H9 (cell line): Measurements from ENCODE around the gene SYNPO2L. TPM values are rescaled to one million over a fixed set of nuclear protein-coding genes. Genes with fewer than 3 reads are reported as not detected.
"Not testable (repeated sequence)": the region's sequence is repeated elsewhere in the genome, so short reads cannot be mapped to it uniquely, and the experiment has no call there.

Experiments
- DNase-seq: peaks from one replicate; pipeline ENCODE4 v3.0.0-alpha.2; 2017
- H2AFZ ChIP-seq: one replicate; pipeline ENCODE4 v1.6.1; 2013; ENCODE audit warnings: mild to moderate bottlenecking, low read length, control low read depth, moderate library complexity
- H2AK5ac ChIP-seq: 2 replicates; pipeline ENCODE4 v1.6.1; 2013; ENCODE audit warnings: low read length, control low read depth, mixed read lengths; ENCODE audit not compliant: insufficient read length
- H2BK120ac ChIP-seq: one replicate; pipeline ENCODE4 v1.6.1; 2013; ENCODE audit warnings: low read depth, mild to moderate bottlenecking, low read length, control low read depth, inconsistent platforms; ENCODE audit not compliant: poor library complexity, severe bottlenecking
- H2BK12ac ChIP-seq: 2 replicates; pipeline ENCODE4 v1.6.1; 2013; ENCODE audit warnings: low read length, control low read depth, mixed read lengths, low read depth; ENCODE audit not compliant: insufficient read length
- H2BK15ac ChIP-seq: 2 replicates; pipeline ENCODE4 v1.6.1; 2013; ENCODE audit warnings: low read depth, low read length, control low read depth
- H2BK20ac ChIP-seq: one replicate; pipeline ENCODE4 v1.6.1; 2013; ENCODE audit warnings: low read depth, mild to moderate bottlenecking, low read length, control low read depth, inconsistent platforms; ENCODE audit not compliant: poor library complexity, severe bottlenecking
- H2BK5ac ChIP-seq: 2 replicates; pipeline ENCODE4 v1.6.1; 2013; ENCODE audit warnings: low read length, control low read depth, mixed read lengths; ENCODE audit not compliant: insufficient read length
- H3K14ac ChIP-seq: 2 replicates; pipeline ENCODE4 v1.6.1; 2013; ENCODE audit warnings: low read length, control low read depth; ENCODE audit not compliant: insufficient read depth
- H3K18ac ChIP-seq: 2 replicates; pipeline ENCODE4 v1.6.1; 2013; ENCODE audit warnings: low read depth, mild to moderate bottlenecking, mixed read lengths, low read length, control low read depth; ENCODE audit not compliant: insufficient read length
- H3K23ac ChIP-seq: 2 replicates; pipeline ENCODE4 v1.6.1; 2013; ENCODE audit warnings: low read length, control low read depth, mixed read lengths, low read depth; ENCODE audit not compliant: insufficient read length
- H3K23me2 ChIP-seq: 2 replicates; pipeline ENCODE4 v1.6.1; 2013; ENCODE audit warnings: low read depth, mild to moderate bottlenecking, mixed read lengths, low read length, control low read depth; ENCODE audit not compliant: insufficient read length, poor library complexity, severe bottlenecking
- H3K27ac ChIP-seq: 2 replicates; pipeline ENCODE4 v1.5.1; 2013; ENCODE audit warnings: low read length, control low read depth, mixed read lengths, low read depth; ENCODE audit not compliant: insufficient read length
- H3K27me3 ChIP-seq: 2 replicates; pipeline ENCODE4 v1.6.1; 2013; ENCODE audit warnings: low read length, control low read depth, inconsistent platforms; ENCODE audit not compliant: insufficient read depth
- H3K4ac ChIP-seq: 2 replicates; pipeline ENCODE4 v1.6.1; 2013; ENCODE audit warnings: low read depth, mild to moderate bottlenecking, control low read depth, inconsistent platforms, low read length, moderate library complexity
- H3K4me1 ChIP-seq: 2 replicates; pipeline ENCODE4 v1.6.1; 2013; ENCODE audit warnings: low read length, control low read depth, inconsistent platforms; ENCODE audit not compliant: insufficient read depth
- H3K4me2 ChIP-seq: 2 replicates; pipeline ENCODE4 v1.6.1; 2013; ENCODE audit warnings: low read length, control low read depth, mixed read lengths; ENCODE audit not compliant: insufficient read length, insufficient read depth
- H3K56ac ChIP-seq: 2 replicates; pipeline ENCODE4 v1.6.1; 2013; ENCODE audit warnings: low read depth, mild to moderate bottlenecking, mixed read lengths, low read length, control low read depth; ENCODE audit not compliant: insufficient read length
- H3K79me1 ChIP-seq: 2 replicates; pipeline ENCODE4 v1.6.1; 2013; ENCODE audit warnings: low read depth, mild to moderate bottlenecking, moderate library complexity, low read length, control low read depth, inconsistent platforms; ENCODE audit not compliant: insufficient read depth, poor library complexity, severe bottlenecking
- H3K79me2 ChIP-seq: 2 replicates; pipeline ENCODE4 v1.6.1; 2013; ENCODE audit warnings: low read length, control low read depth, inconsistent platforms; ENCODE audit not compliant: insufficient read depth
- H3K9ac ChIP-seq: 2 replicates; pipeline ENCODE4 v1.6.1; 2013; ENCODE audit warnings: low read length, control low read depth, mixed read lengths; ENCODE audit not compliant: insufficient read length; ENCODE audit errors: extremely low read depth
- H3K9me3 ChIP-seq: one replicate; pipeline ENCODE4 v1.6.1; 2013; ENCODE audit warnings: low read depth, low read length, inconsistent platforms; ENCODE audit not compliant: control insufficient read depth
- H3T11ph ChIP-seq: one replicate; pipeline ENCODE4 v1.6.1; 2013; ENCODE audit warnings: mild to moderate bottlenecking, low read length, control low read depth, inconsistent platforms
- H4K20me1 ChIP-seq: one replicate; pipeline ENCODE4 v1.6.1; 2013; ENCODE audit not compliant: control insufficient read depth, insufficient read length, insufficient read depth
- H4K5ac ChIP-seq: 2 replicates; pipeline ENCODE4 v1.6.1; 2013; ENCODE audit warnings: low read depth, mild to moderate bottlenecking, mixed read lengths, low read length, control low read depth; ENCODE audit not compliant: insufficient read length
- H4K8ac ChIP-seq: replicated peaks from 2 replicates; pipeline ENCODE4 v1.6.1; 2013; ENCODE audit warnings: low read length, control low read depth, mixed read lengths, low read depth; ENCODE audit not compliant: insufficient read length
- H4K91ac ChIP-seq: 2 replicates; pipeline ENCODE4 v1.6.1; 2013; ENCODE audit warnings: low read depth, mild to moderate bottlenecking, moderate library complexity, mixed read lengths, low read length, control low read depth; ENCODE audit not compliant: insufficient read length
- H3K27ac Mint-ChIP-seq, 3 experiments: 2 replicates in 2 of 3; 3 replicates in 1 of 3; pipeline ENCODE4 v1.8.0; 2020 to 2021; ENCODE audit warnings: mixed read lengths in 3 of 3, mild to moderate bottlenecking in 1 of 3, moderate library complexity in 1 of 3
- H3K27me3 Mint-ChIP-seq: 2 replicates; pipeline ENCODE4 v1.8.0; 2021; ENCODE audit warnings: low read depth, mild to moderate bottlenecking, moderate library complexity, mixed read lengths
- H3K36me3 Mint-ChIP-seq, 3 experiments: 2 replicates in 2 of 3; 3 replicates in 1 of 3; pipeline ENCODE4 v1.8.0; 2020 to 2021; ENCODE audit warnings: low read depth in 3 of 3, mixed read lengths in 3 of 3; ENCODE audit not compliant: insufficient read depth in 1 of 3
- H3K4me1 Mint-ChIP-seq, 2 experiments: 2 replicates each; pipeline ENCODE4 v1.8.0; 2020; ENCODE audit warnings: mixed read lengths in 2 of 2
- H3K4me3 Mint-ChIP-seq, 2 experiments: 2 replicates in 1 of 2; 3 replicates in 1 of 2; pipeline ENCODE4 v1.8.0; 2020 to 2021; ENCODE audit warnings: mild to moderate bottlenecking in 2 of 2, mixed read lengths in 2 of 2, moderate library complexity in 1 of 2
- H3K9me3 Mint-ChIP-seq, 2 experiments: 2 replicates in 1 of 2; 3 replicates in 1 of 2; pipeline ENCODE4 v1.8.0; 2020; ENCODE audit warnings: mild to moderate bottlenecking in 2 of 2, mixed read lengths in 2 of 2, moderate library complexity in 1 of 2
- WGBS: extraction: QIAGEN DNeasy Blood & Tissue Kit; methylation state at CpG from one replicate; pipeline ENCODE4 v1.1.7; 2013; ENCODE audit warnings: missing lambda C conversion rate, low lambda C conversion rate, mixed read lengths; ENCODE audit not compliant: insufficient read length; ENCODE audit errors: extremely low coverage; 5-methylcytosine and 5-hydroxymethylcytosine counted together
- total RNA-seq: library from RNA; stranded (reverse); gene quantifications from 2 replicates; pipeline ENCODE4 v1.2.1, GENCODE V29; 2021

SYNPO2L gene
- total RNA-seq, 1 experiment from 2014 or later: 0.11 TPM

- H2BK5ac ChIP-seq, H3K27ac Mint-ChIP-seq, DNase-seq, H2BK20ac ChIP-seq, H3K79me2 ChIP-seq, H3K56ac ChIP-seq, H3K4me3 Mint-ChIP-seq, H2BK15ac ChIP-seq, H3K27ac ChIP-seq, H3K18ac ChIP-seq, H3K27me3 Mint-ChIP-seq, H3K14ac ChIP-seq, H4K91ac ChIP-seq, H3K79me1 ChIP-seq, H3K9me3 Mint-ChIP-seq, H3K27me3 ChIP-seq, H3K9ac ChIP-seq, H4K20me1 ChIP-seq, H3K4me1 ChIP-seq, H3K4me2 ChIP-seq, H2BK12ac ChIP-seq, H2BK120ac ChIP-seq, H4K5ac ChIP-seq, H4K8ac ChIP-seq, H3K36me3 Mint-ChIP-seq, H3K9me3 ChIP-seq, H2AK5ac ChIP-seq, H3K4ac ChIP-seq, H3K4me1 Mint-ChIP-seq, H3K23me2 ChIP-seq, H3K23ac ChIP-seq, H2AFZ ChIP-seq, H3T11ph ChIP-seq: not testable (repeated sequence)
- WGBS: no CpG with 5 or more reads among the region's 8 CpGs
These were observed 38.7 kb downstream of the SYNPO2L start for GRCh38 chr10:73617143-73617542.
